Keratinocyte (primary cell): ENCODE measurements around the gene PIGL. TPM values are rescaled to one million over a fixed set of nuclear protein-coding genes. Genes with fewer than 3 reads are reported as not detected.
A peak's percentile ranks its signal among the peaks of the same experiment; 100 is the strongest.

ENCODE experiments used
- DNase-seq: peaks from one replicate; pipeline ENCODE4 v3.0.0-alpha.2; 2011; ENCODE audit warnings: low read depth, missing footprints, low spot score
- FAIRE-seq: peaks from 2 replicates; lab custom pipeline; 2011; peaks lifted over from hg19 to GRCh38; lab: Jason Lieb, UNC
- H2AFZ ChIP-seq: 2 replicates; pipeline ENCODE4 v1.6.0; 2012; ENCODE audit warnings: low read length, control low read depth, inconsistent platforms; ENCODE audit not compliant: control insufficient read depth
- H3K27ac ChIP-seq: 2 replicates; pipeline ENCODE4 v1.5.1; 2011; ENCODE audit warnings: low read length; ENCODE audit not compliant: control insufficient read depth, insufficient read depth
- H3K27me3 ChIP-seq: 3 replicates; pipeline ENCODE4 v1.6.0; 2011; ENCODE audit warnings: low read length; ENCODE audit not compliant: control insufficient read depth, insufficient read depth; ENCODE audit errors: extremely low read depth
- H3K36me3 ChIP-seq, 2 experiments: 2 replicates in 1 of 2; 3 replicates in 1 of 2; pipeline ENCODE4 v1.5.1; 2011; ENCODE audit warnings: low read length in 2 of 2, mild to moderate bottlenecking in 1 of 2; ENCODE audit not compliant: control insufficient read depth in 2 of 2, insufficient read depth in 2 of 2; ENCODE audit errors: extremely low read depth in 1 of 2
- H3K4me1 ChIP-seq: 3 replicates; pipeline ENCODE4 v1.5.1; 2011; ENCODE audit warnings: low read length; ENCODE audit not compliant: control insufficient read depth, insufficient read depth; ENCODE audit errors: extremely low read depth
- H3K4me2 ChIP-seq: 3 replicates; pipeline ENCODE4 v1.6.0; 2011; ENCODE audit warnings: low read depth, low read length; ENCODE audit not compliant: control insufficient read depth, insufficient read depth; ENCODE audit errors: extremely low read depth
- H3K4me3 ChIP-seq, 3 experiments: fragments of 200-600 bp in 1 of 3; sonication (generic) in 1 of 3; 2 replicates in 2 of 3; 3 replicates in 1 of 3; pipeline ENCODE4 v1.5.1; 2011 to 2016; ENCODE audit warnings: low read length in 3 of 3, mild to moderate bottlenecking in 3 of 3, control low read depth in 2 of 3, inconsistent platforms in 1 of 3, low read depth in 1 of 3, mixed read lengths in 1 of 3, mixed run types in 1 of 3, moderate library complexity in 1 of 3; ENCODE audit not compliant: control insufficient read depth in 2 of 3, insufficient read depth in 2 of 3; ENCODE audit errors: extremely low read depth in 1 of 3
- H3K79me2 ChIP-seq: 2 replicates; pipeline ENCODE4 v1.6.0; 2012; ENCODE audit warnings: low read length; ENCODE audit not compliant: control insufficient read depth, insufficient read depth
- H3K9ac ChIP-seq: 3 replicates; pipeline ENCODE4 v1.6.0; 2011; ENCODE audit warnings: low read length; ENCODE audit not compliant: control insufficient read depth, insufficient read depth; ENCODE audit errors: extremely low read depth
- H3K9me1 ChIP-seq: 3 replicates; pipeline ENCODE4 v1.6.0; 2011; ENCODE audit warnings: low read length; ENCODE audit not compliant: control insufficient read depth, insufficient read depth; ENCODE audit errors: extremely low read depth
- H3K9me3 ChIP-seq: 2 replicates; pipeline ENCODE4 v1.5.1; 2012; ENCODE audit warnings: low read depth, low read length; ENCODE audit not compliant: control insufficient read depth
- H4K20me1 ChIP-seq: 3 replicates; pipeline ENCODE4 v1.6.0; 2011; ENCODE audit warnings: low read length; ENCODE audit not compliant: control insufficient read depth, insufficient read depth; ENCODE audit errors: extremely low read depth
- EZH2 ChIP-seq: IDR thresholded peaks from one replicate; pipeline ENCODE4 v1.6.1; 2012; ENCODE audit warnings: inconsistent platforms, mild to moderate bottlenecking, low read length, moderate library complexity
- dilution Hi-C: fragments of 300-500 bp; cut with MboI; formaldehyde crosslinking; loops from one replicate; pipeline ENCODE4 v1.7.0; 2020; ENCODE audit warnings: low sequenced_read_pairs; ENCODE audit not compliant: extremely low pct_ligation_motif_present
- polyA plus RNA-seq, 5 experiments: library from polyadenylated mRNA; depleted of rRNA in 3 of 5; stranded (reverse) in 3 of 5; stranded (forward) in 1 of 5; unstranded in 1 of 5; fragments of >200 nt; gene quantifications; 1 replicate in 1 of 5; 2 replicates in 3 of 5; 3 replicates in 1 of 5; pipeline versions ENCODE4 v1.2.1 to v1.2.3, GENCODE V29; 2011 to 2012; ENCODE audit warnings: missing spikeins in 2 of 5, low read depth in 1 of 5, low replicate concordance in 1 of 5
- TF ChIP-seq, protein P1 (sequence below), 3 experiments: IDR thresholded peaks in 1 of 3; conservative IDR thresholded peaks in 1 of 3; optimal IDR thresholded peaks in 1 of 3; 2 replicates in 2 of 3; 3 replicates in 1 of 3; pipeline versions ENCODE3 to v1.5.1; 2011; ENCODE audit warnings: low read length in 3 of 3, mild to moderate bottlenecking in 3 of 3, moderate library complexity in 2 of 3, control low read depth in 1 of 3, inconsistent platforms in 1 of 3; ENCODE audit not compliant: insufficient read depth in 2 of 3; ENCODE audit errors: extremely low read depth in 1 of 3

Gene PIGL
- polyA plus RNA-seq, 1 donor (not counting 4 experiments of a cell fraction or from before 2014, with no cell fraction given), result 21.5 TPM

- no peak overlapping the region for H2AFZ ChIP-seq
- no peaks in the 10 kb centered on the region for H3K27me3 ChIP-seq
- H3K4me3 ChIP-seq, result no peak overlapping the region
- no peak for FAIRE-seq
- H3K4me1 ChIP-seq, result peaks cover 10% of the 10 kb centered on the region
- peaks cover 0 to 2% of the 10 kb centered on the region in 2 experiments for H3K36me3 ChIP-seq
- H3K79me2 ChIP-seq, result no peaks in the 10 kb centered on the region
- no peak for DNase-seq
- no peak overlapping the region for H3K9ac ChIP-seq
- no peak overlapping the region for H3K27ac ChIP-seq
- H3K9me3 ChIP-seq, result no peaks in the 10 kb centered on the region
- TF ChIP-seq, protein P1, sequence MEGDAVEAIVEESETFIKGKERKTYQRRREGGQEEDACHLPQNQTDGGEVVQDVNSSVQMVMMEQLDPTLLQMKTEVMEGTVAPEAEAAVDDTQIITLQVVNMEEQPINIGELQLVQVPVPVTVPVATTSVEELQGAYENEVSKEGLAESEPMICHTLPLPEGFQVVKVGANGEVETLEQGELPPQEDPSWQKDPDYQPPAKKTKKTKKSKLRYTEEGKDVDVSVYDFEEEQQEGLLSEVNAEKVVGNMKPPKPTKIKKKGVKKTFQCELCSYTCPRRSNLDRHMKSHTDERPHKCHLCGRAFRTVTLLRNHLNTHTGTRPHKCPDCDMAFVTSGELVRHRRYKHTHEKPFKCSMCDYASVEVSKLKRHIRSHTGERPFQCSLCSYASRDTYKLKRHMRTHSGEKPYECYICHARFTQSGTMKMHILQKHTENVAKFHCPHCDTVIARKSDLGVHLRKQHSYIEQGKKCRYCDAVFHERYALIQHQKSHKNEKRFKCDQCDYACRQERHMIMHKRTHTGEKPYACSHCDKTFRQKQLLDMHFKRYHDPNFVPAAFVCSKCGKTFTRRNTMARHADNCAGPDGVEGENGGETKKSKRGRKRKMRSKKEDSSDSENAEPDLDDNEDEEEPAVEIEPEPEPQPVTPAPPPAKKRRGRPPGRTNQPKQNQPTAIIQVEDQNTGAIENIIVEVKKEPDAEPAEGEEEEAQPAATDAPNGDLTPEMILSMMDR (optimal IDR thresholded peaks at IDR 0.05 in 1 of 3, IDR thresholded peaks at IDR 0.05 in 1 of 3, conservative IDR thresholded peaks at IDR 0.05 in 1 of 3; ENCODE audit: extremely low read depth in 1 of 3, insufficient read depth in 2 of 3, low read length in 3 of 3), result no peak
- no peak for TF ChIP-seq EZH2
- H3K4me2 ChIP-seq, result no peak overlapping the region
- H3K9me1 ChIP-seq, result no peaks in the 10 kb centered on the region
- dilution Hi-C loops, result no loop called here
- H4K20me1 ChIP-seq, result no peaks in the 10 kb centered on the region
These were observed 112.0 kb downstream of the PIGL start for GRCh38 chr17:16328997-16329396.

GRCh38 chr17:16329519-16330271 is 112.7 kb downstream of the PIGL start:
- H3K4me1 ChIP-seq, result peaks cover 10% of the 10 kb centered on the region
- no peaks in the 10 kb centered on the region for H3K9me1 ChIP-seq
- H4K20me1 ChIP-seq, result no peaks in the 10 kb centered on the region
- H3K36me3 ChIP-seq, result peaks cover 0 to 2% of the 10 kb centered on the region in 2 experiments
- dilution Hi-C loops, result no loop called here
- no peak overlapping the region for H3K4me3 ChIP-seq
- peak; percentile 78 for FAIRE-seq
- H2AFZ ChIP-seq, result no peak overlapping the region
- TF ChIP-seq EZH2, result no peak
- TF ChIP-seq, protein P1 (optimal IDR thresholded peaks at IDR 0.05 in 1 of 3, IDR thresholded peaks at IDR 0.05 in 1 of 3, conservative IDR thresholded peaks at IDR 0.05 in 1 of 3; ENCODE audit: extremely low read depth in 1 of 3, insufficient read depth in 2 of 3, low read length in 3 of 3), result no peak
- H3K79me2 ChIP-seq, result no peaks in the 10 kb centered on the region
- H3K4me2 ChIP-seq, result peak overlapping the region; percentile 16
- no peaks in the 10 kb centered on the region for H3K27me3 ChIP-seq
- DNase-seq, result no peak
- no peaks in the 10 kb centered on the region for H3K9me3 ChIP-seq
- no peak overlapping the region for H3K27ac ChIP-seq
- H3K9ac ChIP-seq, result no peak overlapping the region
